SU-DHL-6 (cell line): ENCODE measurements around the gene MAU2.
A peak's percentile ranks its signal among the peaks of the same experiment; 100 is the strongest.

Experiments
- H2AFZ ChIP-seq: fragments of 200-600 bp; sonication (generic); 2 replicates; pipeline ENCODE4 v1.6.1; 2014; ENCODE audit warnings: low read depth, mild to moderate bottlenecking, moderate library complexity, mixed read lengths, antibody characterized with exemption, low read length; ENCODE audit not compliant: severe bottlenecking
- H3F3A ChIP-seq: fragments of 200-600 bp; shearing (Covaris generic); 2 replicates; pipeline ENCODE4 v1.6.0; 2016; ENCODE audit warnings: antibody characterized with exemption, mild to moderate bottlenecking; ENCODE audit not compliant: insufficient read depth
- H3K27ac ChIP-seq: fragments of 200-600 bp; sonication (generic); 2 replicates; pipeline ENCODE4 v1.5.1; 2016; ENCODE audit warnings: low read depth, mild to moderate bottlenecking, low read length, moderate library complexity, mixed read lengths
- H3K27me3 ChIP-seq: fragments of 200-600 bp; sonication (generic), shearing (Covaris generic); 2 replicates; pipeline ENCODE4 v1.6.0; 2014; ENCODE audit warnings: mild to moderate bottlenecking, low read length
- H3K36me3 ChIP-seq: fragments of 200-600 bp; sonication (generic); 2 replicates; pipeline ENCODE4 v1.6.1; 2014; ENCODE audit warnings: mild to moderate bottlenecking, low read length, mixed read lengths
- H3K4me2 ChIP-seq: fragments of 300-600, 200-600 bp; shearing (Covaris generic), sonication (generic); 2 replicates; pipeline ENCODE4 v1.6.0; 2014; ENCODE audit warnings: low read length, low read depth, mild to moderate bottlenecking; ENCODE audit not compliant: poor library complexity, severe bottlenecking
- H3K4me3 ChIP-seq: fragments of 200-600 bp; sonication (generic); 2 replicates; pipeline ENCODE4 v1.5.1; 2014; ENCODE audit warnings: antibody characterized with exemption, low read length, mild to moderate bottlenecking, mixed read lengths; ENCODE audit not compliant: insufficient read depth, poor library complexity, severe bottlenecking
- H3K79me2 ChIP-seq: fragments of 200-600 bp; sonication (generic); 2 replicates; pipeline ENCODE4 v1.6.1; 2014; ENCODE audit warnings: mild to moderate bottlenecking, low read length, moderate library complexity; ENCODE audit not compliant: insufficient read depth
- H3K9ac ChIP-seq: fragments of 200-600 bp; sonication (generic); 2 replicates; pipeline ENCODE4 v1.7.0; 2014; ENCODE audit warnings: mild to moderate bottlenecking, low read length
- H3K9me2 ChIP-seq: fragments of 200-600 bp; sonication (generic); replicated peaks from 2 replicates; pipeline ENCODE4 v1.6.1; 2014; ENCODE audit warnings: low read length; ENCODE audit not compliant: insufficient read depth
- H3K9me3 ChIP-seq: fragments of 200-600 bp; sonication (generic); 2 replicates; pipeline ENCODE4 v1.6.1; 2014; ENCODE audit warnings: low read length, mixed read lengths; ENCODE audit not compliant: insufficient read depth
- H4K20me1 ChIP-seq: fragments of 200-600 bp; sonication (generic); 2 replicates; pipeline ENCODE4 v1.6.1; 2014; ENCODE audit warnings: low read depth, mild to moderate bottlenecking, antibody characterized with exemption, low read length, moderate library complexity, mixed read lengths
- CTCF ChIP-seq: fragments of 200-600 bp; sonication (generic); IDR thresholded peaks from one replicate; pipeline ENCODE4 v1.5.1; 2017; ENCODE audit warnings: antibody characterized with exemption, mild to moderate bottlenecking, low read length, moderate library complexity; ENCODE audit not compliant: insufficient read depth, poor library complexity, severe bottlenecking
- EZH2phosphoT487 ChIP-seq: fragments of 200-600 bp; sonication (generic), shearing (Covaris generic); conservative IDR thresholded peaks from 2 replicates; pipeline ENCODE4 v1.6.1; 2018; ENCODE audit warnings: mild to moderate bottlenecking, antibody characterized with exemption, low read length, moderate library complexity, mixed read lengths

Gene MAU2

GRCh38 chr19:19320361-19321140, at the start of gene MAU2, which contains the start of gene SUGP1:
TSS of gene MAU2 (plus strand) at chr19:19320829. CDS start at chr19:19320860, 31 bp downstream.
TSS of gene SUGP1 (minus strand) at chr19:19320509. CDS start at chr19:19320496, 13 bp downstream.
- TF ChIP-seq CTCF = no peak
- peaks cover 64% of the 10 kb centered on the region for H3K79me2 ChIP-seq

GRCh38 chr19:19271828-19272599, 48.6 kb upstream of the MAU2 start:
- no peaks in the 10 kb centered on the region for H3K9me3 ChIP-seq
- H3K9ac ChIP-seq = no peak overlapping the region
- no peaks in the 10 kb centered on the region for H3K9me2 ChIP-seq
- H3K27ac ChIP-seq = no peak overlapping the region
- no peaks in the 10 kb centered on the region for H3K36me3 ChIP-seq
- H3F3A ChIP-seq = no peaks in the 10 kb centered on the region
- H3K4me3 ChIP-seq = no peak overlapping the region
- no peaks in the 10 kb centered on the region for H3K27me3 ChIP-seq
- TF ChIP-seq CTCF = no peak
- no peak for TF ChIP-seq EZH2phosphoT487
- H3K4me2 ChIP-seq = no peak overlapping the region
- H3K79me2 ChIP-seq = no peaks in the 10 kb centered on the region
- H2AFZ ChIP-seq = no peak overlapping the region
- no peaks in the 10 kb centered on the region for H4K20me1 ChIP-seq

More at GRCh38 chr19:19320361-19321140, at the start of gene MAU2, which contains the start of gene SUGP1:
- Histone ChIP-seq H4K20me1 (no peaks in the 10 kb centered on the region), H2AFZ (peak within 1 kb of the TSS; percentile 83), H3K36me3 (peaks cover 3% of the 10 kb centered on the region; the same call in 1 of the 2 replicates), H3K4me2 (peak within 1 kb of the TSS; percentile 69), H3K9ac (peak within 1 kb of the TSS; percentile 95), H3K9me3 (no peaks in the 10 kb centered on the region), H3K27ac (peak within 1 kb of the TSS; percentile 77), H3K27me3 (no peaks in the 10 kb centered on the region), H3K9me2 (no peaks in the 10 kb centered on the region), H3F3A (no peaks in the 10 kb centered on the region), H3K4me3 (peak within 1 kb of the TSS; percentile 63)

- no peak for TF ChIP-seq CTCF
- no peak for TF ChIP-seq EZH2phosphoT487
- no peaks in the 10 kb centered on the region for H3K79me2 ChIP-seq
- H3F3A ChIP-seq = no peaks in the 10 kb centered on the region
- H3K27ac ChIP-seq = no peak overlapping the region
- H3K4me2 ChIP-seq = no peak overlapping the region
- H3K27me3 ChIP-seq = no peaks in the 10 kb centered on the region
- H2AFZ ChIP-seq = no peak overlapping the region
- no peaks in the 10 kb centered on the region for H4K20me1 ChIP-seq
- no peak overlapping the region for H3K9ac ChIP-seq
- H3K36me3 ChIP-seq = no peaks in the 10 kb centered on the region
- H3K9me3 ChIP-seq = no peaks in the 10 kb centered on the region
- H3K4me3 ChIP-seq = no peak overlapping the region
- no peaks in the 10 kb centered on the region for H3K9me2 ChIP-seq
These were observed 46.5 kb upstream of the MAU2 start for GRCh38 chr19:19274146-19274545.
